H1 (cell line): ENCODE results near the gene MYG1. TPM values are rescaled to one million over a fixed set of nuclear protein-coding genes. Genes with fewer than 3 reads are reported as not detected.

Experiments used
- CTCF ChIA-PET: fragments of 300-600 bp; sonication (Branson Sonifier 250); formaldehyde crosslinking; loops from one replicate; lab custom pipeline; 2021; ENCODE audit not compliant: partially characterized antibody; lab: Charles Lee
- POLR2A ChIA-PET: fragments of 300-600 bp; sonication (Branson Sonifier 250); formaldehyde crosslinking; loops from one replicate; lab custom pipeline; 2021; ENCODE audit warnings: inconsistent platforms; ENCODE audit not compliant: partially characterized antibody; lab: Charles Lee
- DNase-seq, 2 experiments: peaks; one replicate each; pipeline versions ENCODE4 v3.0.0 to v3.0.0-alpha.2; 2010 to 2022; ENCODE audit warnings: low spot score in 2 of 2, low read depth in 1 of 2, mixed read lengths in 1 of 2
- FAIRE-seq: peaks from 2 replicates; lab custom pipeline; 2011; peaks lifted over from hg19 to GRCh38; lab: Jason Lieb, UNC
- H2AFZ ChIP-seq: 2 replicates; pipeline ENCODE4 v1.8.1; 2012; ENCODE audit warnings: low read length, inconsistent platforms
- H2AK5ac ChIP-seq: 2 replicates; pipeline ENCODE4 v1.6.1; 2013; ENCODE audit warnings: low read depth, low read length
- H2BK120ac ChIP-seq: replicated peaks from 2 replicates; pipeline ENCODE3; 2013; ENCODE audit warnings: low read depth, low read length, inconsistent platforms
- H2BK12ac ChIP-seq: 2 replicates; pipeline ENCODE4 v1.6.1; 2013; ENCODE audit warnings: low read depth, low read length
- H2BK15ac ChIP-seq: 2 replicates; pipeline ENCODE4 v1.6.1; 2013; ENCODE audit warnings: low read length
- H2BK20ac ChIP-seq: 2 replicates; pipeline ENCODE4 v1.6.1; 2013; ENCODE audit warnings: low read length
- H2BK5ac ChIP-seq: 2 replicates; pipeline ENCODE4 v1.6.1; 2013; ENCODE audit warnings: low read depth, low read length
- H3K14ac ChIP-seq: 2 replicates; pipeline ENCODE4 v1.6.1; 2013; ENCODE audit warnings: inconsistent platforms; ENCODE audit not compliant: insufficient read length
- H3K18ac ChIP-seq: 2 replicates; pipeline ENCODE4 v1.6.1; 2013; ENCODE audit warnings: low read length; ENCODE audit errors: extremely low read depth
- H3K23ac ChIP-seq: 2 replicates; pipeline ENCODE4 v1.6.1; 2013; ENCODE audit warnings: inconsistent platforms; ENCODE audit not compliant: insufficient read length
- H3K23me2 ChIP-seq: 2 replicates; pipeline ENCODE4 v1.6.1; 2013; ENCODE audit warnings: low read depth, low read length
- H3K27ac ChIP-seq: 2 replicates; pipeline ENCODE4 v1.6.1; 2011; ENCODE audit warnings: low read depth, low read length, inconsistent platforms
- H3K27me3 ChIP-seq, 4 experiments: replicated peaks in 1 of 4; 1 replicate in 1 of 4; 2 replicates in 3 of 4; pipeline versions ENCODE4 v1.6.1 to v1.8.1; 2011 to 2013; ENCODE audit warnings: low read length in 3 of 4, mild to moderate bottlenecking in 3 of 4, inconsistent platforms in 2 of 4, mixed read lengths in 2 of 4, moderate library complexity in 1 of 4; ENCODE audit not compliant: control insufficient read depth in 3 of 4, insufficient read depth in 3 of 4; ENCODE audit errors: extremely low read depth in 1 of 4
- H3K36me3 ChIP-seq, 4 experiments: 2 replicates each; pipeline versions ENCODE4 v1.6.1 to v1.8.1; 2011 to 2013; ENCODE audit warnings: mild to moderate bottlenecking in 4 of 4, low read length in 3 of 4, moderate library complexity in 2 of 4, control low read depth in 1 of 4, inconsistent platforms in 1 of 4; ENCODE audit not compliant: insufficient read depth in 4 of 4, control insufficient read depth in 2 of 4
- H3K4ac ChIP-seq: replicated peaks from 2 replicates; pipeline ENCODE3; 2013; ENCODE audit warnings: low read length, low read depth, mixed read lengths, inconsistent platforms; ENCODE audit not compliant: insufficient read length
- H3K4me1 ChIP-seq, 4 experiments: replicated peaks in 1 of 4; 1 replicate in 1 of 4; 2 replicates in 3 of 4; pipeline versions ENCODE4 v1.6.1 to v1.8.1; 2011 to 2013; ENCODE audit warnings: low read length in 3 of 4, inconsistent platforms in 2 of 4, mixed read lengths in 1 of 4; ENCODE audit not compliant: insufficient read depth in 4 of 4, control insufficient read depth in 3 of 4
- H3K4me2 ChIP-seq, 2 experiments: 2 replicates each; pipeline versions ENCODE4 v1.6.1 to v1.8.1; 2011 to 2013; ENCODE audit warnings: low read depth in 2 of 2, low read length in 2 of 2, control low read depth in 1 of 2, inconsistent platforms in 1 of 2, mild to moderate bottlenecking in 1 of 2; ENCODE audit not compliant: insufficient read depth in 1 of 2
- H3K4me3 ChIP-seq, 4 experiments: fragments of 200-600, 300-600 bp in 1 of 4; sonication (generic), shearing (Covaris generic), sonication (Bioruptor Twin) in 1 of 4; 2 replicates each; pipeline versions ENCODE4 v1.5.1 to v1.8.1; 2011 to 2016; ENCODE audit warnings: low read length in 4 of 4, low read depth in 3 of 4, control low read depth in 2 of 4, inconsistent platforms in 2 of 4, mild to moderate bottlenecking in 2 of 4, mixed read lengths in 1 of 4, moderate library complexity in 1 of 4; ENCODE audit not compliant: insufficient read depth in 2 of 4; ENCODE audit errors: extremely low read depth in 1 of 4
- H3K56ac ChIP-seq: replicated peaks from 2 replicates; pipeline ENCODE3; 2013; ENCODE audit warnings: low read depth, mild to moderate bottlenecking, mixed read lengths, low read length, inconsistent platforms; ENCODE audit not compliant: insufficient read length
- H3K79me1 ChIP-seq: 2 replicates; pipeline ENCODE4 v1.6.1; 2013; ENCODE audit warnings: low read depth, low read length, control low read depth
- H3K79me2 ChIP-seq, 2 experiments: 2 replicates each; pipeline versions ENCODE4 v1.6.1 to v1.8.1; 2012 to 2013; ENCODE audit warnings: low read length in 2 of 2, mild to moderate bottlenecking in 2 of 2, inconsistent platforms in 1 of 2; ENCODE audit not compliant: insufficient read depth in 2 of 2, control insufficient read depth in 1 of 2
- H3K9ac ChIP-seq, 4 experiments: replicated peaks in 1 of 4; 1 replicate in 1 of 4; 2 replicates in 3 of 4; pipeline versions ENCODE4 v1.6.1 to v1.8.1; 2011 to 2013; ENCODE audit warnings: low read depth in 3 of 4, low read length in 3 of 4, control low read depth in 2 of 4, mild to moderate bottlenecking in 2 of 4, moderate library complexity in 2 of 4, inconsistent platforms in 1 of 4; ENCODE audit errors: extremely low read depth in 1 of 4
- H3K9me3 ChIP-seq, 2 experiments: 2 replicates each; pipeline versions ENCODE4 v1.6.1 to v1.8.1; 2012 to 2013; ENCODE audit warnings: mild to moderate bottlenecking in 2 of 2, moderate library complexity in 2 of 2, control low read depth in 1 of 2, inconsistent platforms in 1 of 2, low read depth in 1 of 2, low read length in 1 of 2, mixed read lengths in 1 of 2; ENCODE audit not compliant: insufficient read depth in 2 of 2
- H4K20me1 ChIP-seq, 2 experiments: replicated peaks in 1 of 2; 2 replicates each; pipeline versions ENCODE3 to v1.8.1; 2011 to 2013; ENCODE audit warnings: inconsistent platforms in 2 of 2, low read length in 2 of 2, mild to moderate bottlenecking in 1 of 2; ENCODE audit not compliant: insufficient read depth in 2 of 2, control insufficient read depth in 1 of 2
- H4K5ac ChIP-seq: 2 replicates; pipeline ENCODE4 v1.6.1; 2013; ENCODE audit warnings: low read length, low read depth, mixed read lengths, inconsistent platforms; ENCODE audit not compliant: insufficient read length
- H4K8ac ChIP-seq: 2 replicates; pipeline ENCODE4 v1.8.0; 2013; ENCODE audit warnings: mild to moderate bottlenecking, moderate library complexity, low read length, inconsistent platforms; ENCODE audit not compliant: insufficient read depth; ENCODE audit errors: extremely low read depth
- H4K91ac ChIP-seq: replicated peaks from 2 replicates; pipeline ENCODE3; 2013; ENCODE audit warnings: low read length, mixed read lengths, inconsistent platforms; ENCODE audit not compliant: insufficient read length
- ATF2 ChIP-seq: IDR thresholded peaks from 2 replicates; pipeline ENCODE4 v1.6.1; 2012; ENCODE audit warnings: low read length, inconsistent platforms
- CHD1 ChIP-seq: IDR thresholded peaks from 2 replicates; pipeline ENCODE4 v1.6.1; 2012; ENCODE audit warnings: low read depth, low read length, improper control_type of control experiment
- E2F6 ChIP-seq: IDR thresholded peaks from 2 replicates; pipeline ENCODE4 v1.6.1; 2012; ENCODE audit warnings: inconsistent platforms
- FOSL1 ChIP-seq: IDR thresholded peaks from 2 replicates; pipeline ENCODE4 v1.6.1; 2011; ENCODE audit warnings: mild to moderate bottlenecking, low read depth, low read length, moderate library complexity; ENCODE audit not compliant: insufficient read depth
- SP1 ChIP-seq: IDR thresholded peaks from 2 replicates; pipeline ENCODE4 v1.6.1; 2011; ENCODE audit warnings: low read depth, low read length
- WGBS, 2 experiments: shearing (Covaris generic) in 1 of 2; methylation state at CpG; one replicate each; pipeline versions ENCODE4 v1.1.6 to v1.1.7; 2013 to 2015; ENCODE audit warnings: low lambda C conversion rate in 2 of 2, mixed read lengths in 2 of 2, inconsistent platforms in 1 of 2, low coverage in 1 of 2, missing lambda C conversion rate in 1 of 2; ENCODE audit not compliant: insufficient replicate concordance in 2 of 2, insufficient coverage in 1 of 2, insufficient read length in 1 of 2; ENCODE audit errors: extremely low coverage in 1 of 2, missing lambda C conversion rate in 1 of 2; 5-methylcytosine and 5-hydroxymethylcytosine counted together
- polyA plus RNA-seq, 7 experiments: library from polyadenylated mRNA; depleted of rRNA in 3 of 7; stranded (reverse) in 5 of 7; unstranded in 2 of 7; fragments of >200 nt in 5 of 7; fragments of 200-250 nt in 2 of 7; gene quantifications; 1 replicate in 5 of 7; 2 replicates in 1 of 7; 4 replicates in 1 of 7; pipeline versions ENCODE4 v1.2.1 to v1.2.3, GENCODE V29; 2011 to 2013; ENCODE audit warnings: missing spikeins in 2 of 7, mixed read lengths in 2 of 7
- total RNA-seq: library from RNA; stranded (reverse); fragmentation: NEBNext Ultra II Directional; extraction: Animal tissue kit (Norgen Biotek cat#: 25700); gene quantifications from 2 replicates; pipeline ENCODE4 v1.2.1, GENCODE V29; 2021

MYG1 gene
- total and polyA plus RNA-seq, 2 of the 8 experiments (the other 6 are each of a cell fraction or from before 2014, with no cell fraction given), result 83.3 to 104 TPM

- CTCF ChIA-PET, result interaction anchor here (0.6 to 23.0 kb wide), 10 partner anchors 9 to 1389 kb away, joined by 3 to 654 read pairs (median 5); partner anchors contain the start of gene ESPL1
- no peak for FAIRE-seq
These were observed 40.7 kb upstream of the MYG1 start for GRCh38 chr12:53258541-53259539.

More at GRCh38 chr12:53258541-53259539, 40.7 kb upstream of the MYG1 start:
- 96% methylated on average over 6 of the region's 7 CpGs; no CpG with 5 or more reads in 1 of the 2 experiments for WGBS, 2 experiments
- Histone ChIP-seq H4K5ac (no peak overlapping the region), H3K79me2 (0 out of 4 replicates have a peak, but pooled peaks cover 0 to 3% of the 10 kb centered on the region in 2 experiments), H3K79me1 (no peaks in the 10 kb centered on the region), H3K4me3 (no peak overlapping the region), H3K9me3 (no peaks in the 10 kb centered on the region), H2BK20ac (no peak overlapping the region), H3K23me2 (no peaks in the 10 kb centered on the region), H2BK12ac (no peak overlapping the region), H2BK120ac (no peak overlapping the region), H3K27ac (no peak overlapping the region), H3K9ac (no peak overlapping the region), H3K36me3 (peaks cover 0 to 1% (median 0%) of the 10 kb centered on the region in 4 experiments; a peak in 1 of 8 replicates), H2BK15ac (no peak overlapping the region), H4K8ac (no peak overlapping the region), H3K4me2 (no peak overlapping the region), H4K91ac (no peak overlapping the region), H2AK5ac (no peak overlapping the region), H3K14ac (no peak overlapping the region), H3K23ac (no peak overlapping the region), H3K18ac (no peak overlapping the region), H3K4me1 (no peaks in the 10 kb centered on the region), H3K27me3 (no peaks in the 10 kb centered on the region), H3K56ac (no peak overlapping the region), H2AFZ (no peak overlapping the region), H4K20me1 (no peaks in the 10 kb centered on the region), H3K4ac (no peak overlapping the region), H2BK5ac (no peak overlapping the region)
- POLR2A ChIA-PET, result interaction anchor here (1.2 to 2.0 kb wide), 3 partner anchors 9 to 63 kb away, joined by 3 to 6 read pairs (median 5); partner anchors contain the start of genes AAAS and ESPL1
- no peak for DNase-seq
- TF ChIP-seq E2F6 (no peak), CHD1 (no peak), SP1 (no peak), ATF2 (no peak), FOSL1 (no peak)
